ENCODE measurements around the gene C2CD4D. TPM values are rescaled to one million over a fixed set of nuclear protein-coding genes. Genes with fewer than 3 reads are reported as not detected.

The C2CD4D gene
- total and polyA plus RNA-seq, 12 donors, result 0.04 TPM; not detected in 11

- no peak for DNase-seq
- no peak overlapping the region for H3K27ac ChIP-seq
- TF ChIP-seq CTCF (IDR thresholded peaks at IDR 0.05), result no peak
- 78 to 83% methylated on average over 8 of the region's 8 CpGs for WGBS, 2 donors
- H3K27me3 ChIP-seq, result no peaks in the 10 kb centered on the region
- H3K4me3 ChIP-seq, result no peak overlapping the region
- H3K9me3 ChIP-seq, result no peaks in the 10 kb centered on the region
- peaks cover 0 to 18% (median 3%) of the 10 kb centered on the region in 9 donors for H3K4me1 ChIP-seq
- H3K36me3 ChIP-seq, result no peaks in the 10 kb centered on the region
- intact Hi-C loops (cut with DNase I), result no loop called here
- ATAC-seq, result no peak
Observed at GRCh38 chr1:151823175-151823574, 16.4 kb downstream of the C2CD4D start.

GRCh38 chr1:151822404-151822803 lies 17.2 kb downstream of the C2CD4D start:
- Histone ChIP-seq H3K27ac (no peak overlapping the region), H3K9me3 (no peaks in the 10 kb centered on the region), H3K27me3 (no peaks in the 10 kb centered on the region), H3K36me3 (no peaks in the 10 kb centered on the region), H3K4me3 (no peak overlapping the region), H3K4me1 (peaks cover 0 to 16% (median 3%) of the 10 kb centered on the region in 9 donors)
- no peak for DNase-seq
- WGBS, 2 donors, result 58 to 64% methylated on average over 7 of the region's 7 CpGs
- no peak for TF ChIP-seq CTCF (IDR thresholded peaks at IDR 0.05)
- intact Hi-C loops (cut with DNase I), result no loop called here
- no peak for ATAC-seq

- Histone ChIP-seq H3K4me1 (peaks cover 0 to 10% (median 3%) of the 10 kb centered on the region in 9 donors), H3K4me3 (no peak overlapping the region), H3K27ac (no peak overlapping the region), H3K36me3 (peaks cover 0 to 6% (median 0%) of the 10 kb centered on the region in 9 donors), H3K27me3 (no peaks in the 10 kb centered on the region), H3K9me3 (no peaks in the 10 kb centered on the region)
- ATAC-seq (peak in 2 of 8 donors; percentile 27 to 29), DNase-seq (peak in 1 of 2 donors; percentile 37)
- intact Hi-C loops (cut with DNase I), result no loop called here
- no peak for TF ChIP-seq CTCF (IDR thresholded peaks at IDR 0.05)
- 9 to 11% methylated on average over 2 of the region's 2 CpGs for WGBS, 2 donors
Observed at GRCh38 chr1:151820940-151821339, 18.7 kb downstream of the C2CD4D start.

- Histone ChIP-seq H3K4me3 (no peak overlapping the region), H3K9me3 (no peaks in the 10 kb centered on the region), H3K27me3 (no peaks in the 10 kb centered on the region), H3K36me3 (peaks cover 0 to 8% (median 0%) of the 10 kb centered on the region in 9 donors), H3K27ac (no peak overlapping the region), H3K4me1 (peaks cover 0 to 9% (median 0%) of the 10 kb centered on the region in 9 donors)
- WGBS, 2 donors, result 71 to 75% methylated on average over 7 of the region's 7 CpGs
- TF ChIP-seq CTCF (IDR thresholded peaks at IDR 0.05), result no peak
- peak in 1 of 8 donors; percentile 62 for ATAC-seq
- no peak for DNase-seq
- intact Hi-C loops (cut with DNase I), result no loop called here
Observed at GRCh38 chr1:151819976-151820623, 19.5 kb downstream of the C2CD4D start.
